ENCODE measurements around the gene MYO7A.

Gene MYO7A

DNA sequence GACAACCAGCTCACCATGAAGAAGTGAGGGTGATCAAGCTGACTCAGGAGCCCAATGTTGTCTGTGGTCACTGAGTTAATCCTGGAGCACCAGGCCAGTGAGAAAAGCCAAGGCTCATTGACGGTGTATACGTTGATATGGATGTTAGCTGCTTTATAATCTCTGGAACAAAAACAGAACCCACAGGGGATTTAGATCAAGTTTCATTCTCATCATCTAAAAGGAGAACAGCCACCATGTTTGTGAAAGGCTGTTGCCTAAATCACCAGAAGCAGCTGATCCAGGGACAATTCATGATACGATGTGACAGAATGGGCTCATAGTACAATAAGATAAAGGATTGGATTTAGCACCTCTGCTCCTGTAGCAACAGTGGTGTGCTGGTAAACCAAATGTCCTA is 105.0 kb downstream of the MYO7A start:
- ATAC-seq (ENCODE audit: insufficient read depth, low read depth), result no peak

DNA sequence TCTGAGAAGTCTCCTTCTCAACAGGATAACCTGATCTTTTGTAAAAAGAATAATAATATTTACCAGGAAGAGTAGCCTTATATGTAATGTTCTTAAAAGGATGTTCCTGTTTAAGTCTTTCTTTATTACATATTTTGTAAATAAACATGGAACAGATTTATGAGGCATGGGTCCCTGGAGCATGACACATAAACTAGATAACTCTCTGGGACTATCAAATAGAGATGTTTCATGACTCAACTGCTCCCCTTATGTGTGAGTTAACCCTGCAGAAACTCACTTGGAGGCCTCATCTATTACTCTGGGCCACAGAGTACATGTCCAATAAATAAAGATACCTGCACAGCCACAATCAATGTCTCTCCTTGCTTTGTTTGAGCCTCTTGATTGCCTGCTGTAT is 108.9 kb downstream of the MYO7A start:
- no peak overlapping the region for H3K4me3 ChIP-seq (ENCODE audit: low read depth in 1 of 2, low read length in 2 of 2)
- H3K9ac ChIP-seq (ENCODE audit: low read depth, low read length), result no peak overlapping the region
- TF ChIP-seq EZH2 (IDR thresholded peaks at IDR 0.05; ENCODE audit: borderline replicate concordance, low read depth, low read length, severe bottlenecking), result no peak
- TF ChIP-seq, protein P1, sequence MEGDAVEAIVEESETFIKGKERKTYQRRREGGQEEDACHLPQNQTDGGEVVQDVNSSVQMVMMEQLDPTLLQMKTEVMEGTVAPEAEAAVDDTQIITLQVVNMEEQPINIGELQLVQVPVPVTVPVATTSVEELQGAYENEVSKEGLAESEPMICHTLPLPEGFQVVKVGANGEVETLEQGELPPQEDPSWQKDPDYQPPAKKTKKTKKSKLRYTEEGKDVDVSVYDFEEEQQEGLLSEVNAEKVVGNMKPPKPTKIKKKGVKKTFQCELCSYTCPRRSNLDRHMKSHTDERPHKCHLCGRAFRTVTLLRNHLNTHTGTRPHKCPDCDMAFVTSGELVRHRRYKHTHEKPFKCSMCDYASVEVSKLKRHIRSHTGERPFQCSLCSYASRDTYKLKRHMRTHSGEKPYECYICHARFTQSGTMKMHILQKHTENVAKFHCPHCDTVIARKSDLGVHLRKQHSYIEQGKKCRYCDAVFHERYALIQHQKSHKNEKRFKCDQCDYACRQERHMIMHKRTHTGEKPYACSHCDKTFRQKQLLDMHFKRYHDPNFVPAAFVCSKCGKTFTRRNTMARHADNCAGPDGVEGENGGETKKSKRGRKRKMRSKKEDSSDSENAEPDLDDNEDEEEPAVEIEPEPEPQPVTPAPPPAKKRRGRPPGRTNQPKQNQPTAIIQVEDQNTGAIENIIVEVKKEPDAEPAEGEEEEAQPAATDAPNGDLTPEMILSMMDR (IDR thresholded peaks at IDR 0.05; ENCODE audit: borderline replicate concordance, extremely low read depth, low read length, poor library complexity, severe bottlenecking), result no peak
- ATAC-seq (ENCODE audit: insufficient read depth, low read depth) (no peak), DNase-seq (no peak)
- H3K4me2 ChIP-seq (ENCODE audit: insufficient read depth, low read length), result no peak overlapping the region
- H2AFZ ChIP-seq (ENCODE audit: low read depth, low read length), result no peak overlapping the region
- no peaks in the 10 kb centered on the region for H4K20me1 ChIP-seq (ENCODE audit: insufficient read depth, low read length)
- H3K4me1 ChIP-seq (ENCODE audit: insufficient read depth, low read length), result no peaks in the 10 kb centered on the region
- H3K9me3 ChIP-seq (ENCODE audit: insufficient read depth, low read length, severe bottlenecking), result no peaks in the 10 kb centered on the region
- no peaks in the 10 kb centered on the region for H3K27me3 ChIP-seq (ENCODE audit: insufficient read depth, low read length, poor library complexity)
- no peak overlapping the region for H3K27ac ChIP-seq (ENCODE audit: low read length)
- H3K36me3 ChIP-seq (ENCODE audit: insufficient read depth, low read length), result no peaks in the 10 kb centered on the region
- H3K79me2 ChIP-seq (ENCODE audit: insufficient read depth, low read length), result no peaks in the 10 kb centered on the region

More for the DNA sequence above, 105.0 kb downstream of the MYO7A start:
- H4K20me1 ChIP-seq (ENCODE audit: insufficient read depth, low read length), result no peaks in the 10 kb centered on the region
- no peaks in the 10 kb centered on the region for H3K36me3 ChIP-seq (ENCODE audit: insufficient read depth, low read length)
- H3K9me3 ChIP-seq (ENCODE audit: insufficient read depth, low read length, severe bottlenecking), result no peaks in the 10 kb centered on the region
- no peak for TF ChIP-seq EZH2 (IDR thresholded peaks at IDR 0.05; ENCODE audit: borderline replicate concordance, low read depth, low read length, severe bottlenecking)
- TF ChIP-seq, protein P1 (IDR thresholded peaks at IDR 0.05; ENCODE audit: borderline replicate concordance, extremely low read depth, low read length, poor library complexity, severe bottlenecking), result no peak
- H3K27ac ChIP-seq (ENCODE audit: low read length), result no peak overlapping the region
- H3K27me3 ChIP-seq (ENCODE audit: insufficient read depth, low read length, poor library complexity), result no peaks in the 10 kb centered on the region
- no peak for DNase-seq
- H2AFZ ChIP-seq (ENCODE audit: low read depth, low read length), result no peak overlapping the region
- H3K9ac ChIP-seq (ENCODE audit: low read depth, low read length), result no peak overlapping the region
- H3K4me1 ChIP-seq (ENCODE audit: insufficient read depth, low read length), result no peaks in the 10 kb centered on the region
- no peak overlapping the region for H3K4me3 ChIP-seq (ENCODE audit: low read depth in 1 of 2, low read length in 2 of 2)
- no peaks in the 10 kb centered on the region for H3K79me2 ChIP-seq (ENCODE audit: insufficient read depth, low read length)
- H3K4me2 ChIP-seq (ENCODE audit: insufficient read depth, low read length), result no peak overlapping the region

GRCh38 chr11:77244277-77245027 is 116.4 kb downstream of the MYO7A start:
- no peaks in the 10 kb centered on the region for H3K4me1 ChIP-seq (ENCODE audit: insufficient read depth, low read length)
- no peak overlapping the region for H2AFZ ChIP-seq (ENCODE audit: low read depth, low read length)
- no peaks in the 10 kb centered on the region for H3K27me3 ChIP-seq (ENCODE audit: insufficient read depth, low read length, poor library complexity)
- H3K4me2 ChIP-seq (ENCODE audit: insufficient read depth, low read length), result no peak overlapping the region
- H3K36me3 ChIP-seq (ENCODE audit: insufficient read depth, low read length), result no peaks in the 10 kb centered on the region
- DNase-seq (no peak), ATAC-seq (ENCODE audit: insufficient read depth, low read depth) (no peak)
- no peak overlapping the region for H3K9ac ChIP-seq (ENCODE audit: low read depth, low read length)
- H3K9me3 ChIP-seq (ENCODE audit: insufficient read depth, low read length, severe bottlenecking), result no peaks in the 10 kb centered on the region
- no peaks in the 10 kb centered on the region for H4K20me1 ChIP-seq (ENCODE audit: insufficient read depth, low read length)
- no peak overlapping the region for H3K27ac ChIP-seq (ENCODE audit: low read length)
- H3K4me3 ChIP-seq (ENCODE audit: low read depth in 1 of 2, low read length in 2 of 2), result no peak overlapping the region
- H3K79me2 ChIP-seq (ENCODE audit: insufficient read depth, low read length), result no peaks in the 10 kb centered on the region
- no peak for TF ChIP-seq EZH2 (IDR thresholded peaks at IDR 0.05; ENCODE audit: borderline replicate concordance, low read depth, low read length, severe bottlenecking)
- TF ChIP-seq, protein P1 (IDR thresholded peaks at IDR 0.05; ENCODE audit: borderline replicate concordance, extremely low read depth, low read length, poor library complexity, severe bottlenecking), result no peak

All from DND-41 (cell line).